Osteoblast (primary cell): ENCODE data around the gene TTL. TPM values are rescaled to one million over a fixed set of nuclear protein-coding genes. Genes with fewer than 3 reads are reported as not detected.
"Not testable (repeated sequence)": the region's sequence is repeated elsewhere in the genome, so short reads cannot be mapped to it uniquely, and the experiment has no call there.

ENCODE experiments used
- DNase-seq: peaks from one replicate; pipeline ENCODE4 v3.0.0; 2011; ENCODE audit warnings: low spot score, mixed read lengths; ENCODE audit not compliant: insufficient read length; ENCODE audit errors: missing footprints
- H2AFZ ChIP-seq: 2 replicates; pipeline ENCODE4 v1.6.0; 2011; ENCODE audit warnings: mild to moderate bottlenecking, low read length
- H3K27ac ChIP-seq: 2 replicates; pipeline ENCODE4 v1.5.1; 2011; ENCODE audit warnings: mild to moderate bottlenecking, low read depth, low read length, moderate library complexity
- H3K27me3 ChIP-seq: 2 replicates; pipeline ENCODE4 v1.6.0; 2012; ENCODE audit warnings: mild to moderate bottlenecking, control low read depth, inconsistent platforms, low read length, moderate library complexity; ENCODE audit not compliant: insufficient read depth
- H3K36me3 ChIP-seq: 2 replicates; pipeline ENCODE4 v1.5.1; 2011; ENCODE audit warnings: mild to moderate bottlenecking, low read length, control low read depth, moderate library complexity; ENCODE audit not compliant: insufficient read depth
- H3K4me1 ChIP-seq: 2 replicates; pipeline ENCODE4 v1.5.1; 2011; ENCODE audit warnings: mild to moderate bottlenecking, low read length, control low read depth, moderate library complexity; ENCODE audit not compliant: insufficient read depth
- H3K4me2 ChIP-seq: 2 replicates; pipeline ENCODE4 v1.6.0; 2011; ENCODE audit warnings: mild to moderate bottlenecking, low read length; ENCODE audit not compliant: insufficient read depth
- H3K4me3 ChIP-seq: fragments of 200-600 bp; sonication (generic); 3 replicates; pipeline ENCODE4 v1.5.1; 2012; ENCODE audit warnings: mild to moderate bottlenecking, low read length, inconsistent platforms; ENCODE audit not compliant: insufficient read depth
- H3K79me2 ChIP-seq: 2 replicates; pipeline ENCODE4 v1.6.0; 2012; ENCODE audit warnings: mild to moderate bottlenecking, low read length, control low read depth, inconsistent platforms; ENCODE audit not compliant: insufficient read depth
- H3K9me3 ChIP-seq: 2 replicates; pipeline ENCODE4 v1.5.1; 2011; ENCODE audit warnings: low read depth, low read length, control low read depth
- H4K20me1 ChIP-seq: 2 replicates; pipeline ENCODE4 v1.6.0; 2012; ENCODE audit warnings: mild to moderate bottlenecking, low read length, control low read depth; ENCODE audit not compliant: insufficient read depth
- total RNA-seq: library from RNA; depleted of rRNA; stranded (reverse); fragments of >200 nt; gene quantifications from 2 replicates; pipeline ENCODE4 v1.2.3, GENCODE V29; 2012
- TF ChIP-seq, protein P1 (sequence below): IDR thresholded peaks from 2 replicates; pipeline ENCODE4 v1.5.1; 2011; ENCODE audit warnings: mild to moderate bottlenecking, low read depth, low read length, moderate library complexity; ENCODE audit errors: extremely low read depth

TTL gene
- total RNA-seq, 1 donor, result 59.0 TPM

DNA sequence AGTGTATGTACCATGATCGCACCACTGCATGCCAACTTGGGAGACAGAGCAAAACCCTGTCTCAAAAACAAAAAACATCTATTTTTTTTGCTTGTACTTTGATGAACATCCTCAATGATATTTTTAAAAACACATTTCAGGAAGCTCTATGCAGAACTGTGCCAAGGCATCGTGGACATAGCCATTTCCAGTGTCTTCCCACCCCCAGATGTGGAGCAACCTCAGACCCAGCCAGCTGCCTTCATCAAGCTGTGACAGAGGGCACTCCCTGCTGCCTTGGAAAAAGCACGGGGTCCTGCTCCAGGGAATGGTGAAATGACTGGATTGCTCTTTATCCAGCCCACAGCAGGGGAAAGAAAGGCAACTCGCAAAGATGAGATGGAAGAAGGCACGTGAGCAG lies 46.6 kb downstream of the TTL start:
- DNase-seq, result no peak
- no peaks in the 10 kb centered on the region for H3K9me3 ChIP-seq
- peaks cover 53% of the 10 kb centered on the region for H3K36me3 ChIP-seq
- no peak overlapping the region for H3K4me2 ChIP-seq
- H3K79me2 ChIP-seq, result peaks cover under 1% of the 10 kb centered on the region
- no peaks in the 10 kb centered on the region for H3K4me1 ChIP-seq
- no peaks in the 10 kb centered on the region for H3K27me3 ChIP-seq
- H2AFZ ChIP-seq, result no peak overlapping the region
- no peaks in the 10 kb centered on the region for H4K20me1 ChIP-seq
- no peak overlapping the region for H3K4me3 ChIP-seq
- H3K27ac ChIP-seq, result no peak overlapping the region
- TF ChIP-seq, protein P1, sequence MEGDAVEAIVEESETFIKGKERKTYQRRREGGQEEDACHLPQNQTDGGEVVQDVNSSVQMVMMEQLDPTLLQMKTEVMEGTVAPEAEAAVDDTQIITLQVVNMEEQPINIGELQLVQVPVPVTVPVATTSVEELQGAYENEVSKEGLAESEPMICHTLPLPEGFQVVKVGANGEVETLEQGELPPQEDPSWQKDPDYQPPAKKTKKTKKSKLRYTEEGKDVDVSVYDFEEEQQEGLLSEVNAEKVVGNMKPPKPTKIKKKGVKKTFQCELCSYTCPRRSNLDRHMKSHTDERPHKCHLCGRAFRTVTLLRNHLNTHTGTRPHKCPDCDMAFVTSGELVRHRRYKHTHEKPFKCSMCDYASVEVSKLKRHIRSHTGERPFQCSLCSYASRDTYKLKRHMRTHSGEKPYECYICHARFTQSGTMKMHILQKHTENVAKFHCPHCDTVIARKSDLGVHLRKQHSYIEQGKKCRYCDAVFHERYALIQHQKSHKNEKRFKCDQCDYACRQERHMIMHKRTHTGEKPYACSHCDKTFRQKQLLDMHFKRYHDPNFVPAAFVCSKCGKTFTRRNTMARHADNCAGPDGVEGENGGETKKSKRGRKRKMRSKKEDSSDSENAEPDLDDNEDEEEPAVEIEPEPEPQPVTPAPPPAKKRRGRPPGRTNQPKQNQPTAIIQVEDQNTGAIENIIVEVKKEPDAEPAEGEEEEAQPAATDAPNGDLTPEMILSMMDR, result no peak

DNA sequence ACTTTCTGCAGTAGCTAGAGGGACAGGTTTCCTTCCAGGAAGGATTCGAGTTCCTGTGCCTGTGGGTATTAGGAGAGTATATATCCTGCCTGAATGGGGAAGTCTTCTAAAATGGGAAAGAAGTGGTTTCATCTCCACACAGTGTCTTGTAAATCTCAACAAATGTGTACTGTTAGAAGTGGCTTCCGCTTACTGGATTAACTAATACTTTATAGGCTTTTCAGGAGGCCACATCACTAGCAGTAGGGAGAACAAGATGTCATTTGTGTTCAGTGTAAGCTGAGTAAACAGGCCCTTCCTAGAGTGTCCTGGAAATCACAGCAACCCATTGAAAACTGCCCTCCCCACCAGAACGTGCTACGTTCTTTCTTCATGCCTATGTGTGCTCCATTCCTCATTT lies 47.8 kb downstream of the TTL start:
- Histone ChIP-seq H3K9me3 (no peaks in the 10 kb centered on the region), H3K4me3 (no peak overlapping the region), H3K4me1 (no peaks in the 10 kb centered on the region), H3K27me3 (no peaks in the 10 kb centered on the region), H3K27ac (no peak overlapping the region), H3K4me2 (no peak overlapping the region), H2AFZ (no peak overlapping the region), H4K20me1 (no peaks in the 10 kb centered on the region), H3K79me2 (no peaks in the 10 kb centered on the region), H3K36me3 (peaks cover 51% of the 10 kb centered on the region)
- DNase-seq, result no peak
- TF ChIP-seq, protein P1, result no peak

DNA sequence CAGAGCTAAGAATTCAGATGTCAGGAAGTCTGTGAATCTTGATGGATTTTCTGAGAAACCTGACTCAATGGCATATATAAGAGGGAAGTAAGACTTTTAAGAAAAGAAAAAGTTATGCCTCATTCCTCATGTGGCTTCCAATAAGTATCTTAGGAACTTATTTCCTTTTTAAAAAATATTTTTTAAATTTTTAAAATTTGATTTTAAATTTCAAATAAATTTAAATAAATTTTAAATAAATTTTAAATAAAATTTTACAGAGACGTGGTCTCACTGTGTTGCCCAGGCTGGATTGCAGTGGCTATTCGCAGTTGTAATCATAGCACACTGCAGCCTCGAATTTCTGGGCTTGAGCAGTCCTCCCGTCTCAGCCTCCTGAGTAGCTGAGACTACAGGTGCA lies 48.8 kb downstream of the TTL start:
- DNase-seq, result no peak
- Histone ChIP-seq H3K36me3 (peaks cover 51% of the 10 kb centered on the region), H4K20me1 (no peaks in the 10 kb centered on the region), H3K4me1 (no peaks in the 10 kb centered on the region), H3K79me2 (no peaks in the 10 kb centered on the region), H3K4me2 (no peak overlapping the region), H3K27ac (no peak overlapping the region), H3K27me3 (no peaks in the 10 kb centered on the region), H2AFZ (no peak overlapping the region), H3K4me3 (no peak overlapping the region), H3K9me3 (no peaks in the 10 kb centered on the region)
- TF ChIP-seq, protein P1, result no peak

DNA sequence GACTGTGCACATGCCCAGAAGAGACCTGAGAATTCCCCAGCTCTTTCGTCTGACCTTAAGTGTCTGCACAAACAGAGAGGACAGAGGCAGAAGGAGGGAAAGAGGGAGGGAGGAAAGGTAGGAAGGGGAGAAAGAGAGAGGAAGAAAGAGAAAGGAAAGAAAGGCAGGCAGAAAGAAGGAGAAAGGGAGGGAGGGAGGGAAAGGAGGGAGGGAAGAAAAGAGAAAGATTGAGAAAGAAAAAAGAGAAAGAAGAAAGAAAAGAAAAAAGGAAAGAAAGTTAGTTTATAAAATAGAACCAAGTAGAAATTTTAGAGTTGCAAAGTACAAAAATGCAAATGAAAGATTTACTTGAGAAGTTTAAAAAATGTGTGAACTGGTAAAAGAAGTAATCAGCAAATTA lies 52.9 kb downstream of the TTL start:
- no peak overlapping the region for H2AFZ ChIP-seq
- DNase-seq, result no peak
- H3K4me2 ChIP-seq, result no peak overlapping the region
- no peak overlapping the region for H3K4me3 ChIP-seq
- H3K4me1 ChIP-seq, result no peaks in the 10 kb centered on the region
- peaks cover 33% of the 10 kb centered on the region for H3K36me3 ChIP-seq
- TF ChIP-seq, protein P1, result no peak
- no peaks in the 10 kb centered on the region for H3K27me3 ChIP-seq
- no peaks in the 10 kb centered on the region for H3K79me2 ChIP-seq
- no peak overlapping the region for H3K27ac ChIP-seq
- H4K20me1 ChIP-seq, result no peaks in the 10 kb centered on the region
- H3K9me3 ChIP-seq, result no peaks in the 10 kb centered on the region

DNA sequence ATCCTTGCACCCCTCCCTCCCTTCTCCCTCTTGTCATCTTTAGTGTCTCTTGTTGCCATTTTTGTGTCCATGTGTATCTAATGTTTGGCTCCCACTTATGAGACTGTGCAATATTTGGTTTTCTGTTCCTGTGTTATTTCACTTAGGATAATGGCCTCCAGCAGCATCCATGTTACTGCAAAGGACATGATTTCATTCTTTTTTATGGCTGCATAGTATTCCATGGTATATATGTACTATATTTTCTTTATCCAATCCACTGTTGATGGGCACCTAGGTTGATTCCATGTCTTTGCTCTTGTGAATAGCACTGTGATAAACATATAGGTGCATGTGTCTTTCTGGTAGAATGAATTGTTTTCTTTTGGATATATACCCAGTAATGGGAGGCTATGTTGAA lies 54.7 kb downstream of the TTL start:
- H3K9me3 ChIP-seq, H3K4me1 ChIP-seq, DNase-seq, H4K20me1 ChIP-seq, H3K79me2 ChIP-seq, H2AFZ ChIP-seq, H3K4me3 ChIP-seq, H3K27me3 ChIP-seq, H3K4me2 ChIP-seq, H3K27ac ChIP-seq: not testable (repeated sequence)
- peaks cover 17% of the 10 kb centered on the region for H3K36me3 ChIP-seq
